Measurements from ENCODE around the gene VPS72.

GRCh38 chr1:151199873-151200581, 10.0 kb upstream of the VPS72 start:
- TF ChIP-seq CTCF (IDR thresholded peaks at IDR 0.05) (no peak), EP300 (IDR thresholded peaks at IDR 0.05) (no peak), POLR2A (IDR thresholded peaks at IDR 0.05) (no peak)

Data from upper lobe of left lung (tissue), 4 donors.